ENCODE data around the gene ILF2.

DNA sequence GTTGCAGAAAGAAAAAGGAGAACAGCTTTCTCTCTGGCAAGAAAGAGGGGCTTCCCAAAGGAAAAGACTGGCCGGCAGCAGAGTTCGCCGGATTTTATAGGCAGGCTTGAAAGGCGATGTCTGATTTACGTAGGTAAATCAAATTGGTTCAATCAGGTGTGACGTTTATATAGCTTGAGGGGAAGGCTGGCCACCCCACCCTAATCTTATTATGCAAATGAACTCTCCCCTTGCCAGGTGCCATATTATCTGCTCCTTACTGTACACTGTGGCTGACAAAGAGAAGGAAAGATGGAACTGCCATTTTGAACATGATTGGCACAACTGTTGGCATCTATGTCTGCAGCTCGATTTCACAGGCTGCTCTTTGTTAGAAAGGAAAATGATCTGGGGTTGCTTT is 40.2 kb upstream of the ILF2 start:
- no peak for TF ChIP-seq CTCF (IDR thresholded peaks at IDR 0.05)
- TF ChIP-seq EZH2 (IDR thresholded peaks at IDR 0.05): no peak
- no peak for TF ChIP-seq EZH2phosphoT487 (IDR thresholded peaks at IDR 0.05)
